NCI-H82 treated with DMSO at 0.1 percent for 48 hours (cell line): Measurements from ENCODE around the gene WNT1.

Experiments used
- DNase-seq: peaks from one replicate; lab custom pipeline; 2025; ENCODE audit not compliant: unreplicated experiment; lab: John Stamatoyannopoulos, UW

WNT1 gene

DNA sequence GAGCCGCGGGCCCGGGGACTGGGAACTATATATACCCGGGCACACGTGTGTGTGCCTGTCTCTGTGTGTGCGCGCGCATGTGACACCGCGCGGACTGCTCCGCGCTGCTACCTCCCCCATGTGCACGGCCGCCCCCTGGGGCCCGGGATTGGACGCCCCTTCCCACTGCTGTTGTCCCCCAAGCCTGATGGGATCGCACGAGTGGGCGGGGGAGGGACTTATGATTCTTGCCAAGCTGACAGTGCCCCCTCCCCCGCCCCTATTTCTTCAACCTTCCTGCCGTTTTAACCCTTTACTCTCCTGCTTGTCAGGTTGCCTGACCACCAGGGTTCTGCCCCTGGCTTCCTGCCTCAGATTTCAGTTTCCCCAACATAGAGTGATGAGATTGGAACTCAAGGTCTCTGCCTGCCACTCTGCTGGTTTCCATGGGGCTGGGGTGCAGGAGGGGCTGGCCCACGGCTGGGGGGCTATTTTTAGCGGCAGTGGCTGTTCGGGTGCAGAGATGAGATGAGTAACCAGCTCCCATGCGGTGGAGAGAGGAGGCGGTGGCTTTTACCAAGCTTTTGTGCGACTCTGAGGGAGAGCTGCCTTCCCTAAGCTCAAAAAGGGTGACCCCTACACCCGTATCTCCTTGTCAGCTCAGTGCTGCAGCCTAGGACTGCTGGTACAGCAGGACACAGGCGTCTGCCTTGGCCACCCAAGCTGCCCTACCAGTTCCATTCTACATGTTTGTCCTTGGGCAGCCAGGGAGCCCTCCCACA is 21.4 kb downstream of the WNT1 start, which contains the start of gene DDN:
TSS of gene DDN (minus strand) at position 5 of the 761 bp plus-strand sequence. CDS start 88 bp downstream, outside the sequence.
- peak; percentile 58 for DNase-seq

DNA sequence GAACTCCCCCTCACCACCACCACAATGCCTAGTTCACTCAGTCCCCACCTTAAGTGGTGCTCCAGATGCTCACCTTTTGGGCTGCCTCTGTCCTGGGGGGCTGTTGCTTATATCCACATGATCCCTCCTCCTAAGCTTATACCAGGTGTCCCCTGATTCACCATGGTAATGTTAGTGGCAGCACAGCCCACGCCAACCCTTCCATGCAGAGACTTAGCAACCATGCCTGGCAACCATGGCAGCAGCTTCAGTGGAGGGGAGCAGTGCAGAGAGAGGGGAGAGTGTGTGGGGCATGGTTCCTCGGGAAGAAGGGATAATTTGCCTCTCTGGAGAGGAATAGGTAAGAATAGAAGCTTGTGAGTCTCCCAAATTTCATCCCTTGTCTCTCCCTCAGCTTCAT is 22.2 kb downstream of the WNT1 start:
- no peak for DNase-seq

DNA sequence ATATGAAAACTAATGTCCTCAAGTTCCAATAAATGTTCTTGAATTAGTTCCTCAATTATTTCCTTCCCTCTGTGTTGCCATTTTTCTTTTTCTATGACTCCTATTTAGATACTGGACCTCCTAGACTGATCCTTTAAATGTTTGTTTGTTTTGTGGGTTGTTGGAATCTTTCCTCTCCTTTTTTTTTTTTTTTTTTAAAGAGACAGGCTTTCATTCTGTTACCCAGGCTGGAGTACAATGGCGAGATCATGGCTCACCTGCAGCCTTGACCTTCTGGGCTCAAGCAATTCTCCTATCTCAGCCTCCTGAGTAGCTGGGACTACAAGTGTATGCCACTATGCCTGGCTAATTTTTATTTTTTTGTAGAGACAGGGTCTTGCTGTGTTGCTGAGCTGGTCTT is 30.8 kb downstream of the WNT1 start:
- DNase-seq, result no peak

DNA sequence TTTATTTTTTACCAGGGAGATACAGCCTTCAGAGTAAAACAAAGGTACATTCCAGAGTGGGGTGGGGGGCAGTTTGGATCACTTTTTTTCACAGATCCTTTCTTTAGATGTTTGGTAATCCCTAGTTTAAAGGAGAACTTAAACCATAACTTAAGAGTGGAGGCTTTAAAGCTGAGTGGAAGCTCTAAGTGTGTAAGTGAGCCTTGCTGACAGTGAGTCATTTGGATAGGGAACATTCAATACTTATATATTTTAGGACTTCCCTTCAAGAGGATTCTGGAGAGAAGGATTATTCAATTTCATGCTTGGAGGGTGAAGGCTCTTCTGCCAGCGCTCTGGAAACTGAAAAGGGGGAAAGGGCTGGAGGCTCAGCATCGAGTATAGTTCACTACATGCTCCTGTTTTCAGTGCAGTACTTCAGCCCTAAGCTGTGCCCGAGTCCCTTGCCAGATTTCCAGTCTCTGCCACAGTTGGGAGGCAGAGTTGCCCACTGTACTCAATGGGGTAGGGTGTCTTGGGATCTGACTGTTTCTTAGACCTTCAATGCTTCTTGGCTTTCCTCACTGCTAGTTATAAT is 32.1 kb downstream of the WNT1 start:
- DNase-seq, result no peak

DNA sequence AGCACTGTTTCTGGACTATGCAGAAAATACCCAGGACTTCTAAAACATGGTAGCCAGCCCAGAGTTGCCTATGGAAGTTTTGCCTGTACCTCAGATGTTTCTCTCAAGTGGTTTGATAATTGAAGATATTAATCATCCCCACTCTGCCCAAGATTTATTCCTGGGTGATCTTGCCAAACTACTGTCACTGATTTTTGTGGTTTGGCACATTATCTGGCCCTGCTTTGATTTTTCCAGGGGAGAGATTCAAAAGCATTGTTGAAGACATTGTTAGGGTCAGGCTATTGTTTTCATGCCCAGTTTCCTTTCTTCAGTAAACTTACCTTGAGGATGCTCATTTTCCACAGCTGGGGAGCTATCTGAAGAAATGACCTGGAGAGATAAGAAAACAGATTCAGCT is 34.6 kb downstream of the WNT1 start:
- DNase-seq, result no peak

DNA sequence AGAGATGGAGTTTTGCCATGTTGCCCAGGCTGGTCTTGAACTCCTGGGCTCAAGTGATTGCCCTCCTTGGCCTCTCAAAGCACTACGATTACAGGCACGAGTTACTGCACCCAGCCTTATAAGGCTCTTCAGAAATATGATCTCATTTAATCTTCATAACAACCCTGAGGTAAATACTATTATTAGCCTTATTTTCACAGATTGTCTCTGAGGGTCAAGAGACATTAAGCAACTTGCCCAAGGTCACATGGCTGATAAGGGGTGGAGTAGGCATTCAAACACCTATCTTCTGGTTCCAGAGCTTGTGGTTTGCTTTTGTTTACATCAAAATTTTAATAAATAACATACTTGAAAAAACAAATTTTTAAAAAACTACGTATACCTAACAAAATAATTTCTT is 35.3 kb downstream of the WNT1 start:
- DNase-seq, result no peak

DNA sequence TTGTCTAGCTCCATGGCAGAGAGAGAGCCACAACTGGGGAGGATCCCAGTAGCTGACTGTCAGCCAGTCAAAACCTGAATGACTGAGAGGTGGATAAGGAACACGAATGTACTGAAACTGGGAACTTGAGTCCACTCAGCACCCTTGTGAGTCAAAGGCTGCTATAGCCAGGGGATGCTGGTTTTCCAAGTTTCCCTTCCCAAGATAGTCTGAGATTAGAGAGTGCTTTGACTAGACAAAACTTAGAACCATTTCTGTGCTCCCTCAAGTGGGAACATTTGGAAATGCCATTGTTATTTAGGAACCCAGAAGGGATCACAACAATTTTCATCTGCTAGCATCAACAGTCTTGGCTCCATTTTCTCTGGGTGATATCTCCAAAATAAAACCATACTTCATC is 36.4 kb downstream of the WNT1 start:
- no peak for DNase-seq

DNA sequence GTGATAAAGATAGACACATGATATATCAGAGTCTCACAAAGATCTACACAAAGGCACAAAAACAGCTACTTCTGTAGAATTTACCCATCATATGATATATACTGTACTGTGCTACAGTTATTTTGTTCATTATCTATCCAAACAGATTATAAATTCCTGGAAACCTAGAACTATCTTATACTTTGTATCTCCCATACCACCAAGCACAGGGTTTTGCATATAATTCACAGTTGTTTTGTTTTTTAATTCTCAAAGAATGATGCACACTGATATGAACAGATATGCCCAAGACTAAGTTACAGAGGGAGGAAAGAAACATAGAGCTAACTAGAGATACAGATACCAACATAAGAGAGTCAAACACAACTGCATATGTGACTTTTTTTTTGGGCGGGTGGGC is 37.1 kb downstream of the WNT1 start:
- no peak for DNase-seq

DNA sequence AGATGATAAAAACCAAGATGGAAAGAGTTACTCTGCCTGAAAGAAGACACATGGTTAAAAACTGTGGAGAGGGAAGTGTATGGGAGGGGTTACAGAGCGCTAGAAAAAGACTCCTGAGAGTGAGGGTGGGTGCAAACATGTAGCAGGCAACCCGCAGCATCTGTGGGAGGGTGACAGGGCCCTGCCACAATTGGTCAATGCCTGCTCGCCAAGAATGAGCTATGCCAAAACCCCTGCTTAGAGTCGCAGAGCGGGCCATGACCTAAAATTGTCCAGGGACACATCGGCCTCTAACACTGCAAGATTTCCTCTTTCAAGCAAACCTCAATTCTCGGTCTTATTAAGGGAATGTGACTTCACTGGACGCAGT is 39.8 kb downstream of the WNT1 start:
- DNase-seq, result no peak

DNA sequence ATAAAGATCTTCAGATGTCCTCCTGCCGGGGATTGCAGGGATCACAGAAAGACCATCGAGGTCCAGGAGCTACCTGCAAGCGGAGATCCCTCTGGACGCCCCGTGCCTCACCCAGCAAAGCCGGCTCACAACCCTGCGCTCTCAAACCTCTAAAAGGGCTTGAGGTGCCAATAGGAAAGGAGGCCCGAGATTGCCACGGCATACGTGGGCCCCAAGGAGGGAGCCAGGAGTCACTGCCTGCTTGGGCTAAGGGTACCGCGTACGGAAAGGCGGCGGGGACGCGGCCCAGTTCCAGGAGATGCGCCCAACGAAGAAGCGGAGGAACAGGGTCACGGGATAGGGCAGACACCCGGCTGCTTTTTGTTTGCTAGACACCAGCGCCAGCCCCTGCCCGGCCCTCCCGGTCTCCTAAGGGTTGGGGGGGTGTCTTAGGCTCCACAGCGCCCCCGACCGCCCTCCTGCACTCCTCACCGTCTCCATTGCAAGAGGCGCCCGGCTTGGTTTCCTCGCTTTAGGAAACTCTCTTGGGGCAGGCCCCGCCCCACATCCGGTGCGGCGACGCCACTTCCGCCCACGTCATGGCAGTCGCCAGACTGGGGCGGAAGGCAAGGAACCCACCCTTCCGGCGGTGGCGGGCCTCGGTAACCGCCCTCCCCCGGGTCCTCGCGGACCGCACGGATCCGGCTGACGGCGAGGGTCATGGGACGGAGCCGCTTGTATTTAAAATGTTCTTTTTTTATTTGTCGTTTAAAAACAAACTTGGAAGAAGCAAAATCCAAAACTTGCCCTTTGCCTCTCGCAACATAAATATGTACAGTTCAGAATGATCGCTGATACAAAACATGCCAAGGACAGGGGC is 40.4 kb downstream of the WNT1 start, which contains the start of gene PRKAG1:
TSS of gene PRKAG1 (minus strand) at position 516 of the 859 bp plus-strand sequence. CDS start at position 480, 36 bp downstream.
- peak; percentile 87 for DNase-seq

DNA sequence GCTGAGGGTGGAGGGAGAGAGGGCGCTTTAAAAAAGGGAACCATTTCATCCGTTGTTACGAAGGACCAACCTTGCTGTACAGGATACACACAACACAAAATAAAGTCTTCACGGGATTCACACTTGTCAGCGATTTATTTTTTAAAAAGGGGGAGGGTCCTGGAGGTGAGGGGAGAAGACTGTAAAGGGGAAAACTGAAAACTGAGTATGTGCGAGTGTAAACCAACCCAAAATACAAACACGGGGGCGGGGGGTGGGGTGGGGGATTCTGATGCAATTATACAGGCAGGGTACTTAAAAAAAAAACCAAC is 41.0 kb downstream of the WNT1 start:
- DNase-seq, result no peak

DNA sequence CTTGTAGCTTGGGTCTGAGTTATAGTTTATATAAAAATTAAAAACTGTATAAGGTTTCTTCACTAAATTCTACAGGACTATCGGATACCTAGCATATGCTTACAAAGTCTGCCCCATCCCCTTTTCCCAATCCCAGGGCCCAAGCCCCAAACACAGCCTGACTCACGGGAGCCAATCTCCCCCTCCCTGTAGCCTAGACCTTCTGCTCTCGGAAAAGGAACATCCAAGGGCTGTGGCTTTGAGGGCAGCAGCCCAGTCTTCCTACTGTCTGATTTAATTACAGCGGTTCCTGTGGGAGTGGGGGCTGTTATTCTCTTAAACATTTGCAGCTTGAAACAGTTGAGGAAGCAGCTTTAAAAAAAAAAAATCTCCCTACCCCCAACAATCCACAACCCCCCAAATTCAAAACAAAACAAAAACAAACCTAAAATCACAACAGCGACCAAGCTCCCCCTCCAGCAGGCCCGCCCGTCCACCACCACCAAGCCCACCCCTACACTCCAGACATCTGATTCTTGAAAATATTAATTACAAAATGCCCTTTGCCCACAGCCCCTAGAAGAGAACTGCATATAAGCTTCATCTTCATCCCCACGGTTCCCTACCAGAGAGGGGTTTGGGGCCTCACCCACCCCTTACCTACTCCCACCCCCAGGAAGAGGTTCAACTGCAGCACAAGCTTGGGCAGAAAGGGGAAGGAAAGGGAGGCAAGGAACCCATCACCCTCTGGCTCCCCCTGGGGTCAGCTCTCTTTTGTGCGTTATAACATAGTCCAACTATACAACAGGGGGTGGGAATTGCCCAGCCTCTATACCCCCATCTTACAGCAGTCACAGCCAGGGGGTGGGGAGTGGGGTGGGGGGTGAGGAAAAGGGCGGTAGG is 41.6 kb downstream of the WNT1 start:
- DNase-seq, result no peak

DNA sequence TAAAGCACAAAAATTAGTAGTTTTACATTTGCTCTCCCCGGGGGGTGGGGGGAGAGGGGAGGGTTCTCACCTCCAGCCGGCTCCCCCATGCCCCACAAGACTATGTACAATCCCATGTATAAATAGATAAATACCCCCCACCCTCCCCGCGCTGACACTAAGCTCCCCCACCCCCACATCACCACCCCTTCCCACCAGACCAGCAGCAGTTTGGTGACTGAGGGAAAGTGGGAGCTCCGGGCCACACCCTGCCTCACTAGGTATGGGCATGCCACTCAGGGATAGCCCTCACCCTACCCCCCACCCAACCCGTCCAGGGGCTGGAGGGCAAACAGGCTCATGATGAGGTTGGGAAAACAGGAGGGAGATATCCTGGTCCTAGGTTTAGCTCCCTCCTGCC is 42.3 kb downstream of the WNT1 start:
- no peak for DNase-seq

DNA sequence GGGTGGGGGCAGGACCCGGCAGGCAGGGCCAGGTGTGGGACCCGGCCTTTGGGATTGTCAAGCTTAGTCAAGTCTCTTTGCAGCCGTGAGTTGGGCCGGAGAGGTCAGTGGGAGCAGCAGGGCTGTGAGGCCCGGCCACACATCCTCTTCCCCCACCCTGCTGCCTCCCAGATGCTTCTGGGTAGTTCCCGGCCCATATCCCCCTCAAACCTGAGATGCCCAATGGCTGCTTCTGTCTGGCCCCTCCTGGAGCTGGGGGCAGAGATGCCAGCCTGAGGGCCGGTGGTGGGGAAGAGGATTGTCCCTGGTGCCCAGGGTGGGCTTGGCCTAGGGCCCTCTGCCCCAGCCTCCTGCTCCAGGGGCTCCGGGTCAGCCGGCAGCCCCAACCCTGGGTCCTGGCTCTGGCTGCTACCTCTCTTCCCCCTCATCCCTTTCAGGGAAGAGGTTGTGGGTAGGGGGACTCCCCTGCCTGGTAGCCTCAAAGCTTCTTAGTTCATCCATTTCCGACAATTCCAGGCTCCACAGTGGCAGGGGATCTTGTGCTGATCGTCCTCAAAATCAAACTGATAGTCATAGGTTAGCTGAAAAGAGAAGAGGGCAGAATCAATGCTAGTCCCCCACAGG is 43.3 kb downstream of the WNT1 start:
- DNase-seq, result no peak

DNA sequence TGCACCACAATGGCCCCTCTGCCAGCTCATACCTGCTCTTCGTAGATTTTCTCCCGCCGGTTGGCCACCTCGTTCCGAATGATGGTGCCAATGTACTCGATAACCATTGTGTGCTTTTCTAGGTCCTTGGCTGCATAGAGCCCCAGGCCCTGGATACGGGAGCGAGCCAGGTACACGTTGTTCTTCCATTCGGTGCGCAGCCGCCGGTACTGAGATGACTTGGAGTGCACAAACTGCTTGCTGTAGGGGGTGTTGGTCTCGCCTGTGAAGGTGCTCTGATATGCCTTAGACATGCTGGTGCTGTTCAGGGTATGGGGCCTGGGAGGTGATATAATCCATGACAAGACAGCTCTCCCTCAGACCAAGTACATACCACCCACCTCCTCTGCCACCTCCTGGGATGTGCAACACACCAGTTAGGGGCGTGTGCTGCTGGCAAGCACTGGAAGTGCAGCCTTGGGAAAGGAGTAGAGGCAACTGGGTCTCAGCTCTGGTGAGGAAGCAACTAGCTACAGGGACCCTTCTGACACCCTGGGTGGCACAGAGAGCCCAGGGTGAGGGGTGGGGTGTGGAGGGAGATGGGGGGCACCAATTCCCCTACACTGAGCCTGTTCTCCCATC is 44.5 kb downstream of the WNT1 start:
- DNase-seq, result no peak

DNA sequence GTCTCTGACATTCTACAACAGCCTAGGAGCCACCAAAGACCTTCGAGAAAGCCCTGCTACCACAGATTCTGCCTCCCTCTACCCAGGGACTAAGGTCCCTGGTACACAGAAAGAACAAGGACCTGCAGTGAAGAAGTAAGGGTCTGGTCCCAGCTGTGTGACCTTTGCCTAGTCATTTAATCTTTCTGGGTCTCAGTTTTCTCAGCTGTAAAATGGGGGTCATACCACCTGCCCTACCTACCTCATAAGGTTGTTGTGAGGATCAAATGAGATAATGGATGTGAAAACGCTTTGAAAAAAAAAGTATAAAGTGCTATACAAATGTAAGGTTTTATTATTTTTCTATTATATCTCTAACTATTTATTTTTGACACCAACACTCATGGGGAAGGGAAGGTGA is 45.7 kb downstream of the WNT1 start:
- no peak for DNase-seq

DNA sequence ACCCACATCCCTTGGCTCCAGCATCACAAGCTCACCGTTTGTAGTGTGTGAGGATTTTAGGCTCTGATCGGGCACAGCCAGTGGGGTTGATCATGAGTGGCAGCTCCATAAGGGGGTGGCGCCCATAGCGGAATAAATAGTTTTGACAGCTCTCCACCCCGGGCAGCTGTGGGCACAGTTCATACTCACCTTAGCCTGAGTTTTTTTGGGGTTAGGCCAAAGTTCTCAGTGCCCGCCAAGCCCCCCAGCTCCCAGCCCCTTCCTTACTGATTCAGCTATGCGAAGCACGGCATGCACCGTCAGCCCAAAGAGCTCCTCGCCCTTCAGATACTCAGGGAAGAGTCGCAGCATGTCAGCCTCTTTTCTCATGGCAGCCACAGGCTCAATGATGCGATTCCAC is 46.4 kb downstream of the WNT1 start:
- DNase-seq, result no peak

DNA sequence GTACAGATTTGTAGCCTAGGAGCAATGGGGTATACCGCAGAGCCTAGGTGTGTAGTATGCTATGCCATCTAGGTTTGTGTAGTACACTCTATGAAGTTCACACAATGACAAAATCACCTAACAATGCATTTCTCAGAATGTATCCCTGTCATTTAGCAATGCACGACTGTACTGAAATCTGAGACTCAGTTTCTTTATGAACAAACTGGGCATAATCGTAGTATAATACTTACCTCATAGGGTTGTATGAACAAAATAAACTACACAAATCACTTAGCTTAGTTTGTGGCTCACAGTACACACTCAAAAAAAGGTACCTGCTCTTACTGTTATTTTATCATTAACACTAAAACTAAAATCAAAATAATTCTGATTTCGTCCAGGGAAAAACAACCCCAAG is 47.3 kb downstream of the WNT1 start:
- DNase-seq, result no peak

DNA sequence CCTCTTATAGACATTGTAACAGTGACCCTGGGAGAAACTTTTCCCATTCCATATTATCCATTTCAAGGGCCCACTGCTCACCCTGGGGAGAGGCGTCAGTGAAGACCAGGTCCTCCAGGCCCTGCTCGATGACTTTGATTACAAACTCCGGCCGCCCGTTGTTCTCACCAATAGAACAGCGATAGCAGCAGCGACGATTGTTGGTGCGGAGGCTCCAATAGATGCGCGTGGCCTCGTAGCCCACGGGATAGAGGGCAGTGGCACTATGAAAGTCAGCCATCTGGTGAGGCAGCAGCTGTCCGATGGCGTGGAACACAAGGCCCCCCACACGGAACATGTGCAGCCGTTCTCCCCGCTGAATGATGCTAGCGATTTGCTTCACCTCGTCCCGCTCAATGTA is 48.0 kb downstream of the WNT1 start:
- DNase-seq, result no peak
